NOMO-1 treated with dmso at 0.1 percent for 144 hours (cell line): ENCODE data around the gene ACAT1.
A peak's percentile ranks its signal among the peaks of the same experiment; 100 is the strongest.
"Not testable (repeated sequence)": the region's sequence is repeated elsewhere in the genome, so short reads cannot be mapped to it uniquely, and the experiment has no call there.

Experiments
- DNase-seq: peaks from one replicate; lab custom pipeline; 2025; ENCODE audit not compliant: unreplicated experiment; lab: John Stamatoyannopoulos, UW

The ACAT1 gene

DNA sequence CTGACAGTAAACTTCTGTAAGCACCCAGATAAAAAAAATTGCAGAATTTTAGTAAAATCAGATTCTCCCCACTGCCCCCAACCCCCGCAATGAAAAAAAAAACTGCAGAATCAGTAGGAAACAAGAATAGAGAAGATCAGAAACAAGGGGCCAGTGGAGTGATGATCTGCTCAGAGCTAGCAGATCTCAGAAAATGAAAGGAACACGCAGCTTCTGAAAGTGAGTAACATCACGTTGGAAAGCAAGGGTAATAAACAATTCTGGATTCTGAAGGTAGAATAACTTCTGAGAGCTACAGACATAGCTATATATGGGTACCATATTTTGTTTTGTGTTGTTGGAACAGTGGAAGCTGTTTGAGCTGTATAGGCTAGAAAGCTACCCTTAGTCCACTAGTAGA lies 23.2 kb downstream of the ACAT1 start:
- DNase-seq = no peak

DNA sequence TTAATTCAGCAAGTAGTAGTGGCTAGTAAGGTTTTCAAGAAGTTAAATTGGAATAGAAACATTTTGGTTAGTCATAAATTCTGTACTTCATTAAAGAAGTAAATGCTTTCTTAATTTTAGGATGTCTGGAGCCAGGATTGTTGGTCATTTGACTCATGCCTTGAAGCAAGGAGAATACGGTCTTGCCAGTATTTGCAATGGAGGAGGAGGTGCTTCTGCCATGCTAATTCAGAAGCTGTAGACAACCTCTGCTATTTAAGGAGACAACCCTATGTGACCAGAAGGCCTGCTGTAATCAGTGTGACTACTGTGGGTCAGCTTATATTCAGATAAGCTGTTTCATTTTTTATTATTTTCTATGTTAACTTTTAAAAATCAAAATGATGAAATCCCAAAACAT lies 25.8 kb downstream of the ACAT1 start:
- no peak for DNase-seq

DNA sequence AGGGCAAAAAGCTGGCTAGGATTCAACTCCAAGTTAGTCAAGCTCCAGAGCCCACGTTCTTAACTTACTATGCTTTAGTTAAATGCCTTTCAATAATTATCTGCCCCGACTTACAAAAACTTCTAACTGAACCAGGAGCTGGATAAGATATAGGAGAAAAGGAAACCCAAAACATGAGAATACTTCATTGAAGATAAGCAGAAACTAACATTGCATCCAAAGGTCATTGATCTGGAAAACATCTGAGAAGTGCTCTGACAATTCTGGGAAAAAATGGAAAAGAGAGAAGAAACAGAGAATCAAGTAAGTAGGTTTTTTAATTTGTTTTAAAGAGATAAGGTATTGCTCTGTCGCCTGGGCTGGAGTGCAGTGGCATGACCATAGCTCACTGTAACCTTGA lies 27.2 kb downstream of the ACAT1 start:
- DNase-seq = no peak

DNA sequence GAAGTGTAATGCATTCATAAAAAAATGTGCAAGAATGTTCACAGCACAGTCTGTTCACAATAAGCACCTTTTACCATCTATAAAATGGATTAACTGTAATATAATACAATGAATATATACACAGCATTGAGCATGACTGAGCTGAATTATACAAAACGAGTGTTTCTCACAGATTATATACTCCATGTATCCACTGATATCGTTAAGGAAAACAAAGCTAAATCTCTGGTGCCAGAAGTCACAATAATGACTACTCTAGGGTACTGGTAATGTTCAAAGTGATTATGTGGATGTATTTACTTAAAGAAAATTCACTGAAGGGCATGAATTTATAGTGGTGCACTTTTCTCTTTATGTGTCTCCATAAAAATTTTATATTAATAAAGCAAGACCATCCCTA lies 33.2 kb downstream of the ACAT1 start:
- DNase-seq = no peak

DNA sequence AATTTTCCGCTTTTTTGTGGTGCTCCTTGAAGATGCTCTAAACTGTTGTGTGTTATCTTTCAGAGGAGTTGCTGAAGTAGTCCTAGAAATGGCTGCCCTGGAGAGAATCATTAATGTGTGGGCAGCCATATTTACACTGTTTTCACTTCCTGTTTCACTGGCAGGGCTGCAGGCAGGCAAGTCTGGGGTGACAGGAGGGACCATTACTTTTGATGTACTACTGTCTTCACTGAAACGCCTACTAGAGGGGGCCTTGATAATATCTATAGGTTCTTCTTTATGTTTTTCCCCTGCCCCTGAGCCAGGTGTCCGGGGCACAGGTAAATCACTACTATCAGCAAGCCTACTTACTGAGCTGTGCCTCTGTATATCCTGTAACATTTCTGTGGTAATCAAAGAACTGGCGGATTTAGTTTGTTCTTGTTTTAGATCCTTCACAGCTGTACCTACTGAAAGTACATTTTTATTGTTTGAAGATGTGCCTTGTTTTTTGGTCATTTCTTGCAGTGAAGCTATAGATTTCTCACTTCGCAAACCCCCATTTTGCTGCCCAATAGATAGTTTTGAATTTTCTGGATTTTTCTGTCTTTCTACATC lies 39.7 kb downstream of the ACAT1 start:
- peak; percentile 42 for DNase-seq

DNA sequence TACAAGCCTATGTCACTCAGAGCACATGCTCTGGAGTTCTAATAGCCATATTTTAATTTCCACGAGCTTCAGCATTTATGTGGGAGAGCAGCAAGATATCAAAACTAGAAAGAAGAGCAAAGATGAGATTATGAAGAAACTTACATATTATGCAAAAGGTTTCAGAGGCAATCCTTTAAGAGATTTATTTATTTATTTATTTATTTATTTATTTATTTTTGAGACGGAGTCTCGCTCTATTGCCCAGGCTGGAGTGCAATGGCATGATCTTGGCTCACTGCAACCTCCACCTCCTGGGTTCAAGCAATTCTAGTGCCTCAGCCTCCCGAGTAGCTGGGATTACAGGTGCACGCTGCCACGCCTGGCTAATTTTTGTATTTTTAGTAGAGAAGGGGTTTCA lies 41.5 kb downstream of the ACAT1 start:
- DNase-seq = not testable (repeated sequence)

DNA sequence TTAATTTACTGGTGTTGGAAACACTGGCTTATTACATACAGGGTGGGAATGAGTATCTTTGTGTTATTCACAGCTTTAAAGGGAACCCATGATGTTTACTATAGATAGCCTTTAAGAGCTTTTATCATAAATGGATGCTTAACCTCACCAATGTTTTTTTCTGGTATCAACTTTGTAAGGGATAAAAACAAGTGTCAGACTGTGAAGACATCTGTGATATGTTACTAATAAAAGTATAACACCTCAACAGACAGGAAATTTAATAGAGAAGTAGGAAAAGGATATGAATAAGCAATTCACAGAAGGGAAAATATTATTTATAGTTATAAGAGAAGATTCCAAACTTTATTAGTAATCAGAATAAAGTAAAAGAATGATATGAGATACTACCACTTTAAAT lies 46.3 kb downstream of the ACAT1 start:
- no peak for DNase-seq

DNA sequence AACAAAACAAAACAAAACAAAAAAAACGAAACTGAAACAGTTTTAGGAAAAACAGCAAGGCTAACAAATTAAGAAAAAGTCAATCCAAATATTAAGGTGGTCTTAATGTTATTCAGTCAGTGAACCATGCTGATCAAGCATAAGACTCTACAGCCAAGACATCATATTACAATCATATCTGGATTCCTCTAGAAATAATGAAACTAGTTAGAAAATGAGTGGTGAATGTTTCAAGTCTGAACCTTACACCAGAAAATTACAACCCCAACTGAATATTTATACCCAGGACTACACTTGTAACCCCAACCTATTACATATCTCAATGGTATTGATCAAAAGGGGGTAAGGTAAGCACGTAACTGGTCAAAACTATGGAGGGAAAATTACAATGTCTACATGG lies 48.8 kb downstream of the ACAT1 start:
- DNase-seq = no peak

DNA sequence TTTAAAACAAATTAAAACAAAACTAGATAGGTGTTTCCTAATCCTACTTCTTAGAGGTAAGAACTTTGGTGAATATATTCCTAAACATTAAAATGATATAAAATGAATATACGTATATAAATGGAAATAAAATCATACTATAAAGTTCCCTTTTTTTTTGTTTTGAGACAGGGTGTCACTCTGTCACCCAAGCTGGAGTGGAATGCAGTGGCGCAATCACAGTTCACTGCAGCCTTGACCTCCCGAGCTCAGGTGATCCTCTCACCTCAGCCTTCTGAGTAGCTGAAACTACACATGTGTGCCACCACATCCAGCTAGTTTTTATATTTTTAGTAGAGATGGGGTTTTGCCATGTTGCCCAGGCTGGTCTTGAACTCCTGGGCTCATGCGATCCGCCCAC lies 56.2 kb downstream of the ACAT1 start:
- DNase-seq = no peak

DNA sequence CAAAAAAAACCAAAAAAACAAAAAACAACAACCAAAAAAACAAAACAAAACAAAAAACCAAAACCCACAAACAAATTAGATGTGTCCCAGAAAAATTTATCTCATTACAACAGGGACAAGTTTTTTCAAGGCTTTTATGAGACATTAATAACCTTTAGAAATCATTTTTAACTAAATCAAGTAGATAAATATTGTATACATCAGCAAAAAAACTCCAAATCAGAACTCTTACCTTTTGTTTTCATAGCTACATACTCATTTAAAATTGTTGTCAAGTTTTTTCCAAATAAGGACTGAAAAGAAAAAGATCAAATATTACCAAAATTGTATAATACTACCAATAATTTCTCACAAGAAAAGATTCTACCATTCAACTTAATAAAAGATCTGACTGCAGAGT lies 72.4 kb downstream of the ACAT1 start:
- no peak for DNase-seq

DNA sequence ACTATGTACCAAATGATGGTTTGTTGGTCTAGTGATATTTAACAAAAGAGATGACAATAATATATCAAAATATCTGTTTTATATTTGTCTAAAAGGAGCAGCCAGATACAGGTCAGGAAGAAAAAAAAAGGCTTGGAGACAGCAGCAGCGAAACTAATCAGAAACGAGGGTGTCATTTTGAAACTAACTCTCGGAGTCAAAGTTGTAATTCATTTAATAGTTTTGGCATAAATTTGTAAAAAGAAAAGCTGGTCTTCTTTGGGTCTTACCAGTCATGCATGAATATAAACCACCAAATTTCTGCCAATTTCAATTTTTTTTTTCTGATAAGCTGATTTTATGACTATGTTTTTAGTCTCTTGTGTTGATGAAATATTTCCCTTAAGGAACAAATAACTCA lies 75.5 kb downstream of the ACAT1 start:
- no peak for DNase-seq
